ENCODE results near the gene LRRC30. TPM values are rescaled to one million over a fixed set of nuclear protein-coding genes. Genes with fewer than 3 reads are reported as not detected.

Gene LRRC30
- total RNA-seq, 1 donor from 2014 or later, result not detected

DNA sequence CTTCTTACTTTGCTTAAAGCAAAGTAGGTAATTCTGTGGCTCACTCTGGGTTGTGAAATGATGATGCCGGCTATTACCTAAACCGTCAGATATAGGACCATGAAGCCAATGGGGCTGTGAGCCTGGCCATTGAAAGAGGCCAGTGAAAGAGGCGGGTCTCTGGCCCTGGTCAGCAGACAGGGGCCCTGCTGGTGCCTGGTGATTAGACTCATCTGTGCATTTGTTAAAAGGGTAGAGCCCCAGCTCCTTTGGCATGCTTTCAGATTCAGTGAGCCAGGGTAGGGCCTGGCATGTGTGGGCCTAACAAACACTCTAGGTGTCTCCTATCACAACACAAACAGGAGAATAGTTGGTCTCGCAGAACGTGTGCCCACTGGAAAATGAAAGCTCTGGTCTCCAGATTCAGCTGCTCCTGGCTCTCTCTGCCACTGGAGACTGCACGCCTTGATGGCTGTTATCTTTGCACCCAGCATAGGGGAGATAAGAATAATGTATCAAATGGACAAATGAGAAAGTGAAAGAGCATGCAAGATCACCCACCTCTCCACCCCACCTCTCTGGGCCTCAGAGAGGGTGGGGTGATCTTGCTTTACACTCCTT lies 6.9 kb downstream of the LRRC30 start:
- intact Hi-C loops (cut with micrococcal nuclease), result no loop called here

DNA sequence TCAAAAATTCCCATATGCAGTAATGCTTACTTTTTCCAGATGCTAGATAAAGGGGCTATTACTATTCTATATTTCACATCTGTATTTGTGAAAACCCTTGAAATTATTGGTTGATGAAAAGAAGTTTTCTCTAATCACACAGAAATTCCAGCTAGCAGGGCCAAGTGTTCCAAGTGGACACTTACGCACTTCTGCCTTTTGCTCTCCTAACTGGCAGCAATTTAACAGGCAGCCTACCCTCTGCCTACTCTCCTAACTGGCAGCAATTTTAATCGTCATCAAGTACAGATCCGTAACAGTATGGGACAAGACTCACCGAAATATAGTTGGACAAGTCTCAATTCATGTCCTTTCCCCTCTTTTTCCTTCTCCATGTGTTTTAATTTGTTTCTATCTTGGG lies 12.0 kb downstream of the LRRC30 start:
- intact Hi-C loops (cut with micrococcal nuclease), result no loop called here

DNA sequence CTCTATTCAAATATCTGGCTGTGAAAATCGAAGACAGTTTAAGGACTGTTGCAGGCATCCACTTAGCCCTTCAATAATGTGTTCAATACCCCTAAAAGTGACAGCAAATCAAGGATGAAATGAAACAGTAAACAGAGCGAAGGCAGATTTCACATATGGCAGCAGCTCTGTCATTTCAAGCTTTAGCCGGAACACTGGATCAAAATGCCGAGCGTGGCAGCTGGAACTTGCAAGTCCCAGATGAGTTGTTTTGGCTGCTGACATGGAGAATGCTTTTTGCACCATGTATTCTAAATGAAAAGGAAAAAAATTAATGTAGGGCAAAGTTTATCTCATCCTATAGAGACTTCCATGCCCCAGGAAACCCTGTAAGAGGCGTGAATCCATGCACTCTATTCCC lies 18.0 kb downstream of the LRRC30 start:
- intact Hi-C loops (cut with micrococcal nuclease), result no loop called here

DNA sequence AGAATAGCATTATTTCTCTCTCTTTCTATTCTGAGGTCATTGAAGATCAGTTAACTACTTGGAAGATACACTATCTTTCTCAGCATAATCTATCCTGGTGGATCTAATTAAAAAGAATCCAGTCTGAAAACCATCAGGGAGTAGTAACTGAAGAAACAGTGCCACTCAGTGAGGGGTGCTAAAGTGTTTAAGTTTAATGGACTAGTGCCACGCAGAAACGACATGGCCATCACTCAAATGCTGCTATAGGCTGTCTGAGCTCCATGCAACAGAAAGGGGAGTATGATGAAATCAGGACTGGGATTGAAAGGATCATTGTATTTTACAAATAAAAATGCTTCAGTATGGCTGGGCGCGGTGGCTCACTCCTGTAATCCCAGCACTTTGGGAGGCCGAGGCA lies 23.3 kb downstream of the LRRC30 start:
- intact Hi-C loops (cut with micrococcal nuclease), result no loop called here

DNA sequence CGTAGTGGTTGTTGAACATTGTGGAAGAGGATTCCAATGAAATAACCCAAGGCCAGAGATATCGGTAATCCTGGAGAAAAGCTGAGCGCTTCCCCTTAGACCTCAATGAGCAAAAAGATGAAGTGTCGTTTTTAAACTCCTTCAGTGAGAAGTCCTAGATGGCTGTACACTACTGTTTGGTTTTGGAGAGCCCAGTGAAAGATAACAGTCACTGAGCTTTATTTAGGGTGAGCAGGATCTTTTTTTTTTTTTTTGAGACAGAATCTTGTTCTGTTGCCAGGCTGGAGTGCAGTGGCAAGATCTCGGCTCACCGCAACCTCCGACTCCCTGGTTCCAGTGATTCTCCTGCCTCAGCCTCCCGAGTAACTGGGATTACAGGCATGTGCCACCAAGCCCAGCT lies 24.2 kb downstream of the LRRC30 start:
- intact Hi-C loops (cut with micrococcal nuclease), result no loop called here

DNA sequence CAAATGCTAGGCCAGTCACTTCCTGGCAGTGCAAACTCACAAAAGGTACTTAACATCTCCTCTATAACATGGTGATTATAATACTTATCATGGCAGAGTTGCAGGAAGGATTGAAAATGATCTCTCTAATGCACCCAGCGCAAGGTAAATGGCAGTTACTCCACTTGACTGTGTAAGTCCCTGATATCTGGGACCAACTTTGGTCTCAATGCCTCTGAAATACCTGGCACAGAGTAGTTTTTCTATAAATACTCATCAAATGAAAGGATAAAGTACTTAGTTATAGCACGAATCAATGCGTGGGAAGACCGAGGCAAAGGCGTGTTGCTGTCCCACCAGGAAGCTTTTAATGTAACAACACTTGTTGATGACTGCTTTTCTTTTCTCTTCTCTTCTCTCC lies 24.8 kb downstream of the LRRC30 start:
- intact Hi-C loops (cut with micrococcal nuclease), result no loop called here

DNA sequence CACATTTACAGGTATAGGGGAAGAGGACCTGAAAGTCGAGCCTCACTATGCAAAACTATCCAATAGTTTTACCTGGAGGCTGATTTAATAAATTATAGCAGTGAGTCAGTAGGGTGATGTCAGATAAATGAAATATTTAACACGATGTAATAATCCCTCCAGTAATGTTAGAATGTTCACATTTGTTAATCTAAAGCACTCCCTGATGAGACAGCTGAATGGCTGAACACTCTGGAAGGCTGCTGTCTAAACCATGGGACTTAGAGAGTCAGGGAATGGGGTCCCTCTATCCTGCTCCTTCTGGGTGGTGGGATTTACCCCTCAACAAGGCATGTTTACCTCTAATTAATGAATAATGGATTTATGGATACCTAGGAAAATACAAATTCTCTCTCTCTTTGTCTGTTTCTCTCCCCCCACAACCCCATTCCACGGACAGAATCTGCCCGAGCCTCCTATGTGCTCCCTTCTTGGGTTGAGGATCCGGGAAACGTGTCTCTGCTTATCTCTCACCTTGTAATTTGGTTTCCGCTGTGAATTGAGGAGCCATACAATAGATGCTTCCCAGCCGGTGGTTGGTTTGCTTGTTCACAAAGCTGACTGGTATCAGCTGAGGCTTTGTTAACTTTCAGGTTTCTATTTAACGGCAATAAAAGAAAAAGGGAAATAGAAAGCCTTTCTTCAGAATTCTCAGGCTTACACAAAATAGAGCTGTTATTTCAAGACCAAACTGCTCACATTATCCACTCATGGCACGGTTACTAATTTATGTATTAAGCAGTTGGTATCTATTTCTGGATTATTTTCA lies 25.9 kb downstream of the LRRC30 start:
- intact Hi-C loops (cut with micrococcal nuclease), result no loop called here

DNA sequence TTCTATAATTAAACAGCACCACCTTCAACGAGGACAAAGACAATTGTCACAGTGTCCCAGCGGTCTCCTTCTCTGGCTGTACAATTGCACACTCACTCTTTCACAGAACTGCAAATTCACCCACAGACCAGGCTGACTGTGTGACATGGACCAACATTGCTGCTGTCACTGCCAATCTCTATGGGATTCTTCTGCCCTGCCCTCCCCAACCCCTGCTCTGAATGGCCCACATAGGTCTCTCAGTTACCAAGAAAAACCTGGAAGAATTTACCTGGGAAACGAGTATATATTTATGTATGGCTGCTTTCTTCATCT lies 26.5 kb downstream of the LRRC30 start:
- intact Hi-C loops (cut with micrococcal nuclease), result no loop called here

DNA sequence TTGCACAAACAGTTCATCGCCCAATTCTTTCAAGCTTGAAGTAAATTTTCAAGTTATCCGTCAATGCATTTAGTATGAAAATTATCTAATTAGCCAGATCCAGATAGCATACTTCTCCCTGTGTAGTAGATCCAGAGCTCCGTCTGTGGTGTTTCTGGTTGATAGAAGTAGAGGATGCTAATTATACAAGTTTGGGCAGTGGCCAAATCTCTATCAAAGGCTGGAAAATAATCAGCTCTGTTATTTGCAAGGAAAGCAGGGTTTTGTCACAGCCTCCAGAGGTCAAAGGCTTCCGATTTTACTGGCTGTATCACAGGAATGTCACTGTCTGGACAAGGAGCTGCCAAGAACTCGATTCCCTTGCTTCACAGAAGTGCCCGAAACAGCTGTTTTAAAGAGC lies 28.6 kb downstream of the LRRC30 start:
- intact Hi-C loops (cut with micrococcal nuclease), result no loop called here

DNA sequence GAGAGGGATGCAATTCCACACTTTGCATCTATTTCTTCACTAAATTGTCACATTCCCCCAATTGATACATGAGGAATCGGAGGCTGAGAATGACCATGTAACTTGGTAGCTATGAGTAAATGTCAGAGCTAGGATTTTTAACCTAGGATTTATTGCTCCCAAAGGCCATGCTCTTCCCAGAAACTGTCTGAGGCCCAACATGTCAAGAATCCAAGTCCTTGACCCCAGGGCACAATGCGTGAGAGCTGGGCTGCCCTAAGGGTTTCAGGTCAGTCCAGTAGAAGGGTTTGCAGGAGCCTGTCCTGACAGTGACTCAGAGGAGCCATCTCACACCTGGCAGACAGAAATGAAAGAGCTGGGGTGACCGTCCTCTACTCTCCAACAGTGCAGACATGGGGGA lies 30.3 kb downstream of the LRRC30 start:
- intact Hi-C loops (cut with micrococcal nuclease), result no loop called here

DNA sequence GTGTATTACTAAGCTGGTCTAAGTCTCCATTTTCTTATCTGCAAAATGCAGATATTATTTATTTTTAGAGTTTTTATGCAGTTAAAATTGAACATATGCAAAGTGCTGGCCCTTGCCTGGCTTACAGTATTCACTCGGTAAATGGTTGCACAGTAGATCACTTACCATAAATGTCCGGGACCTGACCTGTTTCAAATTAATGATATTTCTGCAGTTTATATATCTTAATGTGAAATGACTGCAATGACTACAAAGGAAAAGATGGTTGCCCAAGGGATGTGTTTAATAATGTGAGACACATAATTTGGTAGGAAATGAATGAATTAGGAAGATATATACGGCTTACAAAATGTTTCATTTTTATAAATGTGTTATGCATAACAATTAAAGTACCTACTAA lies 37.1 kb downstream of the LRRC30 start:
- intact Hi-C loops (cut with micrococcal nuclease), result no loop called here

DNA sequence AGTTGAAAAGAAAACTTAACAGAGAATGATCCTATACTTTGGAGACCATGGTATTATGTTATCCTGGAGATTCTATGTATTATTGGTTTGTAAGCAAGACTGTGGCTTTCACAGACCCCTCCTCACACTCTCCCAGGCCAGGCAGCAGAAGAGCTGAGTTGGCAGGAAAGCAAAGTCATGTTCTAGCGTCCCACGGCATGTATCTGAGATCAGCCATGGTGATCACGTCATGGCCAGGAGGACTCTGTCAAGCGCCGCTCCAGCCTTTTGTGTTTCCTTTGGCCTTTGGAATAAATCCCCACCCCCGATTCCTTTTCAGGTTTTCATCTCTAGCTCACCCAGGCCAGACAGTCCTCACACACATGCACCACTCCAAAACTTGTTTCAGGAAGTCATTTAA lies 39.1 kb downstream of the LRRC30 start:
- intact Hi-C loops (cut with micrococcal nuclease), result no loop called here

DNA sequence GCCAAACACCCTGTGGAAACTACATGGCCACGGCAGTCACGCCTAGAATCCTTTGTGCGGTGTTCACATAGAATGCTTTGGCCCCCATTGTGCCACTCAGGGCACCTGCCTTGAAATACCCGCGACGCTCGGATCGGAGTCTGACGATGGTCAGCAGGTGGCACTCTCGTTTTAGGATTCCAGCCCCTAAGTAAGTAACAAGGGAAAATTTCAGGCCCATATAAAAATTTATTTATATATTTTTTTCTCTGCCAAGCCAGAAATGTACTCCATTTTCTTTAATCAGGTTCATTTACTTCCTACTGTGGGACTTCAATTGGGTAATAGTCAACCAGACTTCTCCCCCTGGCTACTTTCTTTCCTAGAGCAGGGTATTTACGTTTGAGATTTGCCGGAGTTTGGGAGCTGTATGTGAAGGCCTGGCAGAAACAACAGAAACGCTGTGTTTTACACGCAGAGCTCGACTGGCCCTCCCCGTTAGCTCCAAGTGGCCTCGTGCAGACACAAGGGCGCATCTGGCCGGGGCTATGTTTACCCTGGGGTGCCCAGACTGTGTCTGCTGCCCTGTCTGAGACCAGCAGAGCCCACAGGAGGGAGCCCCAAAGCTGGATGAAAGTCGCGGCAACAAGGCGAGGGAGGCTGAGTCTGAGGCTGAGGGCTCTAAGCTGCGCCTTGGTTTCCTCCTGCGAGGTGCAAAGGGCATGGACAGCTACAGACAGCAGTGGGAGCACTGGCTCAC lies 41.6 kb downstream of the LRRC30 start:
- intact Hi-C loops (cut with micrococcal nuclease), result no loop called here

DNA sequence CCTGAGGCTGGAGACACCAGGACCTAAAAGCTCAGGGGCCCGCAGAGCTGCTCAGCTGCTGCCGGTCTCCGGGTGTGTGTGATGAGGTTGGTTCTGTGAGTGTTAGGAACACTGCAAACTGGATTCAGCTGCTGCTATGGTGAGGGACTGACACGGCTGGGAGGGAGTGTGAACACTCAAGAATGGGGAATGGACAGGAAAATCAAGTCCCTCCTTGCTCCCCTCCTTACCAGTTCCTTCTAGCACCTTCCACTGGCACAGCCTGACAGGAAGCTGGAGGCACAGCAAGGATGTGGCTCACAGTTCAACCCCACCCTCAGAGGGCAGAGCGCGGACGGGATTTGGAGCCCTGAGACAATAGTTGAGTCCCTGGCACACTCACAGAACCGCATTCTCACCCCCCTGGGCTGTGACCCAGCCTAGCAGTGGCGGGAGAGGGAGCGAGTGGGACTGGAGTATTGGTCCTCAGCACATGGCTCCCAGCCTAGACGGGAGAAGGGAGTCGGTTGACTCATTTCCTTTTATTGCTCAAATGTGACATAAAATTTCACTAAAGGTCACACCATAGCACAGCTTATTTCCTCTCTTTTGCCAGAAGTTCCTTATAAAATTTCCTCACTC lies 42.5 kb downstream of the LRRC30 start:
- intact Hi-C loops (cut with micrococcal nuclease), result no loop called here

DNA sequence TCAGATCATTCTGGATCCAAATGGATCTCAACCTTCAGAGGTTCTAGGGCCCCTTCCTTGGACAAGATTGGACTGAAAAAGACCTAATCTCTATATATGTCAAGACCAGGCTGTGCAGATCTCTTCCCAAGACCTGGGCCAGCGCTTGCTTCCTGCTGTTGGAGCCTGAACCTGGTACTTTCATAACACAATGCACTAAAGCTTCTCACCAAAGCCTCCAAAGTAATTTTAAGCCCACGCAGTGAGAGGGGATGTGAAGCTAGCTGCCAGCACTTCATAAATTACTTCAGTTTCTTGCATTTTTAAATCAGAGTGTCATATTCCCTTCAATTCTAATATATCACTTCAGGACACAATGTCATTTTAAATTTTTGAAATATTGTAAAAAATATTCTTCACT lies 50.7 kb downstream of the LRRC30 start:
- intact Hi-C loops (cut with micrococcal nuclease), result no loop called here

Other genes with a start within 250 kb of the LRRC30 start
- gene LAMA1, start 113.3 kb upstream of the LRRC30 start, total RNA-seq, result not detected in 2 replicates

Measured in T-helper 1 cell treated with Interleukin-12 subunit alpha and Interleukin-12 subunit beta and Interleukin-4 antibody, amounts not matched to agents 30 ng/mL and 1 ng/mL, for 36 hours (primary cell).